Stromal cell of bone marrow (primary cell): ENCODE data around the gene PCDHB5.
A peak's percentile ranks its signal among the peaks of the same experiment; 100 is the strongest.
"Not testable (repeated sequence)": the region's sequence is repeated elsewhere in the genome, so short reads cannot be mapped to it uniquely, and the experiment has no call there.

ENCODE experiments used
- DNase-seq: peaks from one replicate; pipeline ENCODE4 v3.0.0-alpha.2; 2012; ENCODE audit warnings: low read depth

Gene PCDHB5

DNA sequence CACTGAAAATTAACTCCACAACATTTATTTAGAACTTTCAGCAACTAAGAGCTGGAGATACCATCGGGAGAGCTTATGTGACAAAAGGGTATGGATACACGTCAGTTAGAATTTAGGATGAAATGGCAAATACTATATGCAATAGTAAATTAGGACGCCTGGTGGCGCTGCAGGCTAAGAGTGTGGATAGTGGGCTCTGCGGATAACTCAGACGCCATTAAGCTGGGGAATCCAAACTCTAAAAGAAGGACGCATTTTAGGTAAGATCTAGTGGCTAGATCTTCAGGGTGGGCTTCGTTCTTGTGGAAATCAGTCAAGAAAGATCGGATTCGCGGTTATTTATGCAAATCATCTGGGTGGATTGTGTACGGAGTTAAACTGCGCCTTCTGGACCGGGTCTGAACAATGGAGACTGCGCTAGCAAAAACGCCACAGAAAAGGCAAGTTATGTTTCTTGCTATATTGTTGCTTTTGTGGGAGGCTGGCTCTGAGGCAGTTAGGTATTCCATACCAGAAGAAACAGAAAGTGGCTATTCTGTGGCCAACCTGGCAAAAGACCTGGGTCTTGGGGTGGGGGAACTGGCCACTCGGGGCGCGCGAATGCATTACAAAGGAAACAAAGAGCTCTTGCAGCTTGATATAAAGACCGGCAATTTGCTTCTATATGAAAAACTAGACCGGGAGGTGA is at the start of gene PCDHB5:
TSS of gene PCDHB5 (plus strand) at position 177 of the 688 bp plus-strand sequence. CDS start at position 406, 229 bp downstream.
- DNase-seq: peak; percentile 5

DNA sequence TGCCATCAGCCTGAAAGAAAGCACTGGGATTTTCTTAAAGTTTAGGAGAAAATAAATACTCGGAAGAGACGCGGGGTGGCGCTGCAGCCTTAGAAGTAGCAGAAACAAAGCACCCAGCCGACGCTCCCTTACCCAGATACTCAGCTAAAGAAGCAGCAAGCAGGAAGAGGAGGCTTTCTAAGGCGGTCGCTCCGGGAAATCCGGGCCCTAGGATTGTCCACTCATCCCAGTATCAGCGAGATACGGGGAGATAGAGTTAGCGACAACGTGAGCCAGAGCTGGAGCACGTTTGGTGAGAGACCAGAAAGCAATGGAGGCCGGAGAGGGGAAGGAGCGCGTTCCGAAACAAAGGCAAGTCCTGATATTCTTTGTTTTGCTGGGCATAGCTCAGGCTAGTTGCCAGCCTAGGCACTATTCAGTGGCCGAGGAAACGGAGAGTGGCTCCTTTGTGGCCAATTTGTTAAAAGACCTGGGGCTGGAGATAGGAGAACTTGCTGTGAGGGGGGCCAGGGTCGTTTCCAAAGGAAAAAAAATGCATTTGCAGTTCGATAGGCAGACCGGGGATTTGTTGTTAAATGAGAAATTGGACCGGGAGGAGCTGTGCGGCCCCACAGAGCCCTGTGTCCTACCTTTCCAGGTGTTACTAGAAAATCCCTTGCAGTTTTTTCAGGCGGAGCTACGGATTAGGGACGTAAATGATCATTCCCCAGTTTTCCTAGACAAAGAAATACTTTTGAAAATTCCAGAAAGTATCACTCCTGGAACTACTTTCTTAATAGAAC is 40.3 kb upstream of the PCDHB5 start, which contains the start of gene PCDHB2:
TSS of gene PCDHB2 (plus strand) at position 135 of the 782 bp plus-strand sequence. CDS start at position 311, 176 bp downstream.
- DNase-seq: peak; percentile 22

DNA sequence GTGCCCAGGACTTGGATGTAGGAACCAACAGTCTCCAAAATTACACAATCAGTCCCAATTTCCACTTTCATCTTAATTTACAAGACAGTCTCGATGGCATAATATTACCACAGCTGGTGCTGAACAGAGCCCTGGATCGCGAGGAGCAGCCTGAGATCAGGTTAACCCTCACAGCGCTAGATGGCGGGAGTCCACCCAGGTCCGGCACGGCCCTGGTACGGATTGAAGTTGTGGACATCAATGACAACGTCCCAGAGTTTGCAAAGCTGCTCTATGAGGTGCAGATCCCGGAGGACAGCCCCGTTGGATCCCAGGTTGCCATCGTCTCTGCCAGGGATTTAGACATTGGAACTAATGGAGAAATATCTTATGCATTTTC is 39.8 kb upstream of the PCDHB5 start:
- DNase-seq: no peak

DNA sequence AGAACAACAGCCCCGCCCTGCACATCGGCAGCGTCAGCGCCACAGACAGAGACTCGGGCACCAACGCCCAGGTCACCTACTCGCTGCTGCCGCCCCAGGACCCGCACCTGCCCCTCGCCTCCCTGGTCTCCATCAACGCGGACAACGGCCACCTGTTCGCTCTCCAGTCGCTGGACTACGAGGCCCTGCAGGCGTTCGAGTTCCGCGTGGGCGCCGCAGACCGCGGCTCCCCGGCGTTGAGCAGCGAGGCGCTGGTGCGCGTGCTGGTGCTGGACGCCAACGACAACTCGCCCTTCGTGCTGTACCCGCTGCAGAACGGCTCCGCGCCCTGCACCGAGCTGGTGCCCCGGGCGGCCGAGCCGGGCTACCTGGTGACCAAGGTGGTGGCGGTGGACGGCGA is 38.8 kb upstream of the PCDHB5 start:
- DNase-seq: not testable (repeated sequence)

DNA sequence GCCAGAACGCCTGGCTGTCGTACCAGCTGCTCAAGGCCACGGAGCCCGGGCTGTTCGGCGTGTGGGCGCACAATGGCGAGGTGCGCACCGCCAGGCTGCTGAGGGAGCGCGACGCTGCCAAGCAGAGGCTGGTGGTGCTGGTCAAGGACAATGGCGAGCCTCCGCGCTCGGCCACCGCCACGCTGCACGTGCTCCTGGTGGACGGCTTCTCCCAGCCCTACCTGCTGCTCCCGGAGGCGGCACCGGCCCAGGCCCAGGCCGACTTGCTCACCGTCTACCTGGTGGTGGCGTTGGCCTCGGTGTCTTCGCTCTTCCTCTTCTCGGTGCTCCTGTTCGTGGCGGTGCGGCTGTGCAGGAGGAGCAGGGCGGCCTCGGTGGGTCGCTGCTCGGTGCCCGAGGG is 38.4 kb upstream of the PCDHB5 start:
- DNase-seq: not testable (repeated sequence)

DNA sequence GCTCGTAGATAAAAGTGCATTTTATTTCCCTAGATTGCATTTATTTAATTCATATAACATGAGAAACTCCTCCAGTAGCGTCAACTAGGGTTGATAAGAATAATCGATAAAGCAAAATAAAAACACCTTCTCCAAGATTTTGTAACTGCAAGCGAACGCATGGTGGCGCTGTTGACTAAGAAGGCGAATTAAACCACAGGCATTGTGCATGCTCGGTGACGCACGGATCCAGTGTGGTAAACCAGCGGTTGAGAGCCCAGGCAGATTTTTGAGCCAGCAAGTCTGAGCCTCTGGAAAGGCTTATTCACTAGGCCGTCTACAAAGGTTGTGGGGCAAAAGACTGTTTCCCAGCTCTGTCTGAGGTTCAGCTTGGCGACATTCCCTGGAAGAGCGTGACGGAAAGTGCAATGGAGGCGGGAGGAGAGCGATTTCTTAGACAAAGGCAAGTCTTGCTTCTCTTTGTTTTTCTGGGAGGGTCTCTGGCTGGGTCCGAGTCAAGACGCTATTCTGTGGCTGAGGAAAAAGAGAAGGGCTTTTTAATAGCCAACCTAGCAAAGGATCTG is 34.7 kb upstream of the PCDHB5 start, which contains the start of gene PCDHB3:
TSS of gene PCDHB3 (plus strand) at position 231 of the 563 bp plus-strand sequence. CDS start at position 408, 177 bp downstream.
- peak; percentile 23 for DNase-seq

DNA sequence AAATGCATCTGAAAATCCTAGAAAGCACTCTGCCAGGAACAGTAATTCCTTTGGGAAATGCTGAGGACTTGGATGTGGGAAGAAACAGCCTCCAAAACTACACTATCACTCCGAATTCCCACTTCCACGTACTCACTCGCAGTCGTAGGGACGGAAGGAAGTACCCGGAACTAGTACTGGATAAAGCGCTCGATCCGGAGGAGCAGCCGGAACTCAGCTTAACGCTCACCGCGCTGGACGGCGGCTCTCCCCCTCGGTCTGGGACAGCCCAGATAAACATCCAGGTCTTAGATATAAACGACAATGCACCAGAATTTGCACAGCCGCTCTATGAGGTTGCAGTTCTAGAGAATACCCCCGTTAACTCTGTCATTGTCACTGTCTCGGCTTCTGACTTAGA is 33.9 kb upstream of the PCDHB5 start:
- DNase-seq: no peak

DNA sequence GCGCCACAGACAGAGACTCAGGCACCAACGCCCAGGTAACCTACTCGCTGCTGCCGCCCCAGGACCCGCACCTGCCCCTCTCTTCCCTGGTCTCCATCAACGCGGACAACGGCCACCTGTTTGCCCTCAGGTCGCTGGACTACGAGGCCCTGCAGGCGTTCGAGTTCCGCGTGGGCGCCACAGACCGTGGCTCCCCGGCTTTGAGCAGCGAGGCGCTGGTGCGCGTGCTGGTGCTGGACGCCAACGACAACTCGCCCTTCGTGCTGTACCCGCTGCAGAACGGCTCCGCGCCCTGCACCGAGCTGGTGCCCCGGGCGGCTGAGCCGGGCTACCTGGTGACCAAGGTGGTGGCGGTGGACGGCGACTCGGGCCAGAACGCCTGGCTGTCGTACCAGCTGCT is 32.9 kb upstream of the PCDHB5 start:
- DNase-seq: not testable (repeated sequence)

DNA sequence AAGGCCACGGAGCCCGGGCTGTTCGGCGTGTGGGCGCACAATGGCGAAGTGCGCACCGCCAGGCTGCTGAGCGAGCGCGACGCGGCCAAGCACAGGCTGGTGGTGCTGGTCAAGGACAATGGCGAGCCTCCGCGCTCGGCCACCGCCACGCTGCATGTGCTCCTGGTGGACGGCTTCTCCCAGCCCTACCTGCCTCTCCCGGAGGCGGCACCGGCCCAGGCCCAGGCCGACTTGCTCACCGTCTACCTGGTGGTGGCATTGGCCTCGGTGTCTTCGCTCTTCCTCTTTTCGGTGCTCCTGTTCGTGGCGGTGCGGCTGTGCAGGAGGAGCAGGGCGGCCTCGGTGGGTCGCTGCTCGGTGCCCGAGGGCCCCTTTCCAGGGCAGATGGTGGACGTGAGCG is 32.5 kb upstream of the PCDHB5 start:
- not testable (repeated sequence) for DNase-seq

DNA sequence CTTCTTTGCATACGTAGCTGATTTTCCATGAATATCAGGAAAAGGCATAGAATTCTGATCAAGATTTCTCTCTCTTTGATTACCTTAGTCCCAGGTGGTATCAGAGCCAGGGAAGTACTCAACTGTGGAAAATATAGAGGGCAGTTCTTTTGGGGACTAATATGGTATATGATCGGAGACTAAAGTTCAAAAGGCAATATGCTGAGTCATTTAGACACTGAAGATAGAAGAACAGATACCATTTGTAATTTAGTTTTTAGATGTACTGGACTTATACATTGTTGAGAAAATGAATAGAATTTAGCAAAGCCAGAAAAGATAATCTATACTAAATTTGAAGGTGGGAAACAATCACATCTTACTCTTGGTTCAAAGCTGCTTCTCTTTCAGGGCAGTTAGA is 29.7 kb upstream of the PCDHB5 start:
- no peak for DNase-seq

DNA sequence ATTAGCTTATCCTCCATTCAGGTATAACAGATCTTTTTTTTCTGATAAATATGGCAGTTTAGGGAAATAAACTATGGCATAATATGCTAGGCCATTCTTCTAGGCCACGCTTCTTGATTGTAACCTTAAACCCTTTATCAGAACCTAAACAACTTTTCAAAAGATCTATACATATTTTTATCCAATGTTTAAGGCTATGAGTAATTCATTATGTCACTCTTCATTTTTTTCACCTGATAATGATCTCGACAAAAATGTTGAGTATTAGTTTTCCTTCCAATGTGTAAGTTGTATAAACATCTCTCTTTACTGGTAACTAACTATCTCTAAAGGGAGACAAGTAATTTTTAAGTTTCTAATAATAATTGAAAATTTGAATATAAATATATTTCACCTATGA is 15.8 kb upstream of the PCDHB5 start:
- DNase-seq: no peak

DNA sequence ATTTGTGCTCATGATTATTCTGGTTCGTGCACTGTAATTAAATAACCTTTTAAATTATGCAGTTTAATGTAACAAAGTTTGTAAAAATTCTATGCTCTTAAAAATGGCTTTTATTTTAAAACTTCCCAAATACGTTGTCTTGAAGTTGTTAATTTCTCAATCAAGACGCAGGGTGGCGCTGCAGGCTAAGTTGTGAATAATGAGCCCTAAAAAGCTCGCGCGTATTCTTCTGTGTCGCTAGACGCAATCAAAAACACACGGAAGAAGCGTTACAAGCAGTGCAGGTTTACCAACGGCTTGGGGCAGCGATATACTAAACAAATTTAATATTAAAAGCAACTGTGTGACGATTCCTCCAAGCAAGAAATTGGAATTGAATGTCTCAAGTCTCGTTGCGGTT is 13.4 kb upstream of the PCDHB5 start, which contains the start of gene PCDHB4:
TSS of gene PCDHB4 (plus strand) at position 256 of the 400 bp plus-strand sequence. CDS start 181 bp downstream, outside the sequence.
- peak; percentile 7 for DNase-seq

DNA sequence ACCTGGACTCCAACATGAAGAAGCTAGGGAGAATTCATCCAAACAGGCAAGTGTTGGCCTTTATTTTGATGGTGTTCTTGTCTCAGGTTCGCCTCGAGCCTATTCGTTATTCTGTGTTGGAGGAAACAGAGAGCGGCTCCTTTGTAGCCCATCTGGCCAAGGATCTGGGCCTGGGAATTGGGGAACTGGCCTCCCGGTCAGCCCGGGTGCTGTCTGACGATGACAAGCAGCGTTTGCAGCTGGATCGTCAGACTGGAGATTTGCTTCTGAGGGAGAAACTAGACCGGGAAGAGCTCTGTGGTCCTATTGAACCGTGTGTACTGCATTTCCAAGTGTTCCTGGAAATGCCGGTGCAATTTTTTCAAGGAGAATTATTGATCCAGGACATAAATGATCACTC is 13.0 kb upstream of the PCDHB5 start:
- no peak for DNase-seq

DNA sequence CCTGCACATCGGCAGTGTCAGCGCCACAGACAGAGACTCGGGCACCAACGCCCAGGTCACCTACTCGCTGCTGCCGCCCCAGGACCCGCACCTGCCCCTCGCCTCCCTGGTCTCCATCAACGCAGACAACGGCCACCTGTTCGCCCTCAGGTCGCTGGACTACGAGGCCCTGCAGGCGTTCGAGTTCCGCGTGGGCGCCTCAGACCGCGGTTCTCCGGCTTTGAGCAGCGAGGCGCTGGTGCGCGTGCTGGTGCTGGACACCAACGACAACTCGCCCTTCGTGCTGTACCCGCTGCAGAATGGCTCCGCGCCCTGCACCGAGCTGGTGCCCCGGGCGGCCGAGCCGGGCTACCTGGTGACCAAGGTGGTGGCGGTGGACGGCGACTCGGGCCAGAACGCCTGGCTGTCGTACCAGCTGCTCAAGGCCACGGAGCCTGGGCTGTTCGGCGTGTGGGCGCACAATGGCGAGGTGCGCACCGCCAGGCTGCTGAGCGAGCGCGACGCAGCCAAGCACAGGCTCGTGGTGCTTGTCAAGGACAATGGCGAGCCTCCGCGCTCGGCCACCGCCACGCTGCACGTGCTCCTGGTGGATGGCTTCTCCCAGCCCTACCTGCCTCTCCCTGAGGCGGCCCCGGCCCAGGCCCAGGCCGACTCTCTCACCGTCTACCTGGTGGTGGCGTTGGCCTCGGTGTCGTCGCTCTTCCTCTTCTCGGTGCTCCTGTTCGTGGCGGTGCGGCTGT is 11.4 kb upstream of the PCDHB5 start:
- not testable (repeated sequence) for DNase-seq

DNA sequence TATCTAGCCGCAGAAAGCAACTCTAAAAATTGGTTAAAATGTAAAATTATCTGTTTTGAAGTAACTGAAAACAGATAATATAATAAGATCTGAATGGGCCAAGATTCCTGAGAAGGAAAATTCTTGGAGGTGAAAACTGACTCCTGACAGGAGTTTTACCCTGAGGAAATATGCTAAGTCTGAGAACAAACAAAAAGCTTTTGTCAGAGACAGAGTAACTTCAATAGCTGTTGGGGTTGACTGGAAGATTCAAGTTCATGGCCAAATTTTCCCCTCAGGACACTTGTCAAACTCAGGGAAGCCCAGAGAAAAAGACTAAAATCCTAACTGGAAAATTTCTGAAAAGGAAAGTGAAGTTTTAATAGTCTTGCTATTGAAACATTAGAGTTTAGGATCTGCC is 7.7 kb upstream of the PCDHB5 start:
- no peak for DNase-seq

DNA sequence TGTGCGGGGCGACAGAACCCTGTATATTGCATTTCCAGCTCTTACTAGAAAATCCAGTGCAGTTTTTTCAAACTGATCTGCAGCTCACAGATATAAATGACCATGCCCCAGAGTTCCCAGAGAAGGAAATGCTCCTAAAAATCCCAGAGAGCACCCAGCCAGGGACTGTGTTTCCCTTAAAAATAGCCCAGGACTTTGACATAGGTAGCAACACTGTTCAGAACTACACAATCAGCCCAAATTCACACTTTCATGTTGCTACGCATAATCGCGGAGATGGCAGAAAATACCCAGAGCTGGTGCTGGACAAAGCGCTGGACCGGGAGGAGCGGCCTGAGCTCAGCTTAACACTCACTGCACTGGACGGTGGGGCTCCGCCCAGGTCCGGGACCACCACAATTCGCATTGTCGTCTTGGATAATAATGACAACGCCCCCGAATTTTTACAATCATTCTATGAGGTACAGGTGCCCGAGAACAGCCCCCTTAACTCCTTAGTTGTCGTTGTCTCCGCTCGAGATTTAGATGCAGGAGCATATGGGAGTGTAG is 786 bp downstream of the PCDHB5 start:
- no peak for DNase-seq

DNA sequence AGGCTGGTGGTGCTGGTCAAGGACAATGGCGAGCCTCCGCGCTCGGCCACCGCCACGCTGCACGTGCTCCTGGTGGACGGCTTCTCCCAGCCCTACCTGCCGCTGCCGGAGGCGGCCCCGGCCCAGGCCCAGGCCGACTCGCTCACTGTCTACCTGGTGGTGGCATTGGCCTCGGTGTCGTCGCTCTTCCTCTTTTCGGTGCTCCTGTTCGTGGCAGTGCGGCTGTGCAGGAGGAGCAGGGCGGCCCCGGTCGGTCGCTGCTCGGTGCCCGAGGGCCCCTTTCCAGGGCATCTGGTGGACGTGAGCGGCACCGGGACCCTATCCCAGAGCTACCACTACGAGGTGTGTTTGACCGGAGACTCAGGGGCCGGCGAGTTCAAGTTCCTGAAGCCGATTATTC is 2.3 kb downstream of the PCDHB5 start:
- not testable (repeated sequence) for DNase-seq

DNA sequence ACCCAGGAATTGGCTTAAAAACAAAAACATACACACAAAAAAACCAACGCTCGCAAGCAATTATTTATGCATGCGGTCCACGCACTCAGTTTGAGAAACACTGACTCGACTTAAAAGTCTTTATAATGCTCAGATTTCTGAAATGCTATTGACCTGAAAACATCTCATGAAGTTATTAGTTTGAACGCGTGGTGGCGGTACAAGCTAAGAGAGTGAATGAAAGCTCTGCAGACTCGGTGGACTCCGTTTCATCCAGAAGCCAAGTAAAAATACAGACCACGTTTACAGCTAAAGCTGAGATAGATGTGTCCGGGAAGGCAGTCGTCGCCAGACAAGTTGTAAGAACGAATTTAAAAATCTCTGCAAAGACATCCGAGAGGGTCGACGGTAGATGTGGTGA is 14.8 kb downstream of the PCDHB5 start, which contains the start of gene PCDHB6:
TSS of gene PCDHB6 (plus strand) at position 246 of the 400 bp plus-strand sequence. CDS start 201 bp downstream, outside the sequence.
- DNase-seq: peak; percentile 5

DNA sequence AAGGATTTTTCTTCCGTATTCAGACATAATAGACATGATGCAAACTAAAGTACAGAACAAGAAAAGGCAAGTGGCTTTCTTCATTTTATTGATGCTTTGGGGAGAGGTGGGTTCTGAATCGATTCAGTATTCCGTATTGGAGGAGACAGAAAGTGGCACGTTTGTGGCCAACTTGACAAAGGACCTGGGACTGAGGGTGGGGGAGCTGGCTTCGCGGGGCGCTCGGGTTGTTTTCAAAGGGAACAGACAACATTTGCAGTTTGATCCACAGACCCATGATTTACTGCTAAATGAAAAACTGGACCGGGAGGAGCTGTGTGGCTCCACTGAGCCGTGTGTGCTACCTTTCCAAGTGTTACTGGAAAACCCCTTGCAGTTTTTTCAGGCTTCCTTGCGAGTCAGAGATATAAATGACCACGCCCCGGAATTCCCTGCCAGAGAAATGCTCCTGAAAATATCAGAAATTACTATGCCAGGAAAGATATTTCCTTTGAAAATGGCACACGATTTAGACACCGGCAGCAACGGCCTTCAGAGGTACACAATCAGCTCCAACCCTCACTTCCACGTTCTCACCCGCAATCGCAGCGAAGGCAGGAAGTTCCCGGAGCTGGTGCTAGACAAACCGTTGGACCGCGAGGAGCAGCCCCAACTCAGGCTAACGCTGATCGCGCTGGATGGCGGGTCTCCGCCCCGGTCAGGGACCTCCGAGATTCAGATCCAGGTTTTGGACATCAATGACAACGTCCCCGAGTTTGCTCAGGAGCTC is 15.4 kb downstream of the PCDHB5 start:
- DNase-seq: no peak

DNA sequence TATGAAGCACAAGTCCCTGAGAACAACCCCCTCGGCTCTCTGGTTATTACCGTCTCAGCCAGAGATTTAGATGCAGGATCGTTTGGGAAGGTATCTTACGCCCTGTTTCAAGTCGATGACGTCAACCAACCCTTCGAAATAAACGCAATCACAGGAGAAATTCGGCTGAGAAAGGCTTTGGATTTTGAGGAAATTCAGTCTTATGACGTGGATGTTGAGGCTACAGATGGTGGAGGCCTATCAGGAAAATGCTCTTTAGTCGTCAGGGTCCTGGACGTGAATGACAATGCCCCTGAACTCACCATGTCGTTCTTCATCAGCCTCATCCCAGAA is 16.0 kb downstream of the PCDHB5 start:
- no peak for DNase-seq

DNA sequence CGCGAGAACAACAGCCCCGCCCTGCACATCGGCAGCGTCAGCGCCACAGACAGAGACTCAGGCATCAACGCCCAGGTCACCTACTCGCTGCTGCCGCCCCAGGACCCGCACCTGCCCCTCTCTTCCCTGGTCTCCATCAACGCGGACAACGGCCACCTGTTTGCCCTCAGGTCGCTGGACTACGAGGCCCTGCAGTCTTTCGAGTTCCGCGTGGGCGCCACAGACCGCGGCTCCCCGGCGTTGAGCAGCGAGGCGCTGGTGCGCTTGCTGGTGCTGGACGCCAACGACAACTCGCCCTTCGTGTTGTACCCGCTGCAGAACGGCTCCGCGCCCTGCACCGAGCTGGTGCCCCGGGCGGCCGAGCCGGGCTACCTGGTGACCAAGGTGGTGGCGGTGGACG is 16.6 kb downstream of the PCDHB5 start:
- DNase-seq: not testable (repeated sequence)
